ENCODE measurements around the gene OR2C1. TPM values are rescaled to one million over a fixed set of nuclear protein-coding genes. Genes with fewer than 3 reads are reported as not detected.
A peak's percentile ranks its signal among the peaks of the same experiment; 100 is the strongest.

OR2C1 gene
- not detected in 2 replicates for total RNA-seq (2014; rRNA removed; shearing (Covaris generic))
- polyA plus RNA-seq (2015; cell fraction: cytosol; rRNA removed) = not detected in 2 replicates
- not detected in 2 replicates for polyA plus RNA-seq (2015; cell fraction: nucleus; rRNA removed)

DNA sequence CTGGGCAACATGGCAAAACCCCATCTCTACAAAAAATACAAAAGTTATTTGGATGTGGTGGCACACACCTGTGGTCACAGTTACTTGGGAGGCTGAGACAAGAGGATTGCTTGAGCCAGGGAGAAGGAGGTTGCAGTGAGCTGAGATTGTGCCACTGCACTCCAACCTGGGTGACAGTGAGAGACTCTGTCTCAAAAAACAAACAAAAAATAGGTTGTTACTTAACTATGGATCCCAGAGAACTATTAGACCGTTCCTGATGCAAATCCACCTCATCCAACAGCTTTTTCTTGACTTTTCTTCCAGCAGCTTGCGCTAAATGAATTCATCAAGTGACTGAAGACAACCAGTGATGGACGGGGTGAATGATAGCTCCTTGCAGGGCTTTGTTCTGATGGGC, at the start of gene OR2C1:
TSS of gene OR2C1 (plus strand) at position 301 of the 400 bp plus-strand sequence. CDS start at position 353, 52 bp downstream.
- in situ Hi-C loops (cut with HindIII; ENCODE audit: low pct_unique_long_range_greater_than_20kb, low sequenced_read_pairs) = no loop called here
- no peak for DNase-seq (ENCODE audit: low read depth, low spot score)

DNA sequence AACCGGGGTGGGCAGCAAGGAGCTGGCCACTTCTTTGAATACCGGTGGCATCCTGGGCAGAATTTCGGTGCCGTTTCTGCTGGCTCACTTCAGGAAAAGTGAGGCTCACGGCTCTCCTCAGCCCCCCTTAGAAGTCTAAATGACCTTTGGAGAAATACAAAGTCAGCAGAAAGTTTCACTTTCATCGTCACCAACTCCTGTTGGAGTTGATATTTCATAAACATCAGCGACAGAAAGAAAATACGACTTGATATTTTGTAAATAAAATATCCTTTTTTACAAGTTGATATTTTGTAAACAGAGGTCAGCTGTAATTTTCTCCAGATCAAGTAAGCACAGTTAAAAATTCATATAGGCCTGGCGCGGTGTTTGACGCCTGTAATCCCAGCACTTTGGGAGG, 49.6 kb upstream of the OR2C1 start:
- DNase-seq (ENCODE audit: low read depth, low spot score) = no peak
- in situ Hi-C loops (cut with HindIII; ENCODE audit: low pct_unique_long_range_greater_than_20kb, low sequenced_read_pairs) = no loop called here

DNA sequence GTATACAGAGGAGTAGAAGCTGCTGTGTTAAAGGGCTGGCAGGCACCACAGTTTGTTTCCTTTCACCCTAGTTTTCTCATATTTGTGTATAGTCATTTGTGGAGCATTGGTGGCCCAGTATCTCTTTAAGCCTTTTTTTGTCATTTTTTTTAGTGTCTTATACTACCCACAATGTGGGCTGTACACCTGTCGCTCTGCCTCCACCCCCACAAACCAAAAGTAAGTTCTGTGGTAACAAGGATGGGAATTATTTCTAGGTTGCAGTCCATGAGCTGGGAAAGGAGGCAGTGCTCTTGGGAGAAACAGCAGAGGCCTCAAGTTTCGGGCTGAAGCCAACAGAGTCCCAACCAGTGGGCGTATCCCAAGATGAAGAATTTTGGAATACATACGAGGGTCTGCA, 44.2 kb upstream of the OR2C1 start:
- no peak for DNase-seq (ENCODE audit: low read depth, low spot score)
- in situ Hi-C loops (cut with HindIII; ENCODE audit: low pct_unique_long_range_greater_than_20kb, low sequenced_read_pairs) = no loop called here

DNA sequence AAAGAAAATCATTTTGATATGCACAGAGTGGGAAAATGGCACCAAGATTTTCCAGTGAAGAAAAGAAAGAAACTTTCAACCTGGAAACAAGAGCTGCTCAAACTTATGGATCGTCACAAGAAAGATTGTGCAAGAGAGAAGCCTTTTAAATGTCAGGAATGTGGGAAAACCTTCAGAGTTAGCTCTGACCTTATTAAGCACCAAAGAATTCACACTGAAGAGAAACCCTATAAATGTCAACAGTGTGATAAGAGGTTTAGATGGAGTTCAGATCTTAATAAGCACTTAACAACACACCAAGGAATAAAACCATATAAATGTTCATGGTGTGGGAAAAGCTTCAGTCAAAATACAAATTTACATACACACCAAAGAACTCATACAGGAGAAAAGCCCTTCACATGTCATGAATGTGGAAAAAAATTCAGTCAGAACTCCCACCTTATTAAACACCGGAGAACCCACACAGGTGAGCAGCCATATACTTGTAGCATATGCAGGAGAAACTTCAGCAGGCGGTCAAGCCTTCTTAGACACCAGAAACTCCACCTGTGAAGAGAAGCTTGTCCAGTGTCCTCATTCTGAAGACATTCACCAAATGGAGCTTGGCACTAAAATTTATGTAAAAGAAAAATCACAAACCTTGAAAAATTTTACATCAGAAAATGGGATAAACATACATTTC, 38.2 kb upstream of the OR2C1 start:
- DNase-seq (ENCODE audit: low read depth, low spot score) = no peak
- in situ Hi-C loops (cut with HindIII; ENCODE audit: low pct_unique_long_range_greater_than_20kb, low sequenced_read_pairs) = no loop called here

DNA sequence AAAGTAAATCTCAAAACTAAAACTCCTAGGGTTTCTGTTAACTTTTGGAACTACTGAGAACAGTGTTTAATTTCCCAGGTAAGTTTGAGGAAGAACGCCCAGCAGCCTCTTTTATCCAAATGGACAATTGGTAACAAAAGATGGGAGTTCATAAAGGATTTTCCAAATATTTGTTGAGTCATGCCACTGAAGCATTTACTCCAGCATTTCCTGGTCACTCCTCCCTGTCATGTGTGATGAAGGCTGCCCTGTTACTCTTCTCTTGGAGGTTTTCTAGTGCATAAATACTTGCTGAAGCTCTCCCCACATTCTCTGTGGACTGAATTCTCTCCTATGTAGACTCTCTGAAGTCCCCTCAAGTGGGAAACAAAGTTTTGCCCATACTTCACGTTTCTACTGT, 33.9 kb upstream of the OR2C1 start:
- in situ Hi-C loops (cut with HindIII; ENCODE audit: low pct_unique_long_range_greater_than_20kb, low sequenced_read_pairs) = no loop called here
- no peak for DNase-seq (ENCODE audit: low read depth, low spot score)

DNA sequence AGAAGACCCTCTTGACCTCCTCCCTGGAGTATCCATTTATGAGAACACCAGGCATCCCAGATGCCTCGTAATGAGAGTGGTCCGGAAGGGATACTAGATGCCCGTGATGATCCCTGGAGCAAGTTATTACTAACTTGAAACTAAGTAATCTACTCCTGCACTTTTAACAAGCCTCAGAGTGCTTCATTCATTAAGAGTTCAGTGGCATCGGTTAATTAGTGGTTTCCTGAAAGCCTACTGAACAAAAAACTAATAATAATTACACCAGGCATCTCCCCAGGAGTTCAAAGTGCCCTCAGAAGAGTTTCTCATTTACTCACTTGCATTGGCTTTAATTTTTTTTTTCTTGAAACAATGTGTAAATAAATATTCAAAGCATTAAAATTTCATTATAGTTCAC, 28.2 kb upstream of the OR2C1 start:
- in situ Hi-C loops (cut with HindIII; ENCODE audit: low pct_unique_long_range_greater_than_20kb, low sequenced_read_pairs) = no loop called here
- DNase-seq (ENCODE audit: low read depth, low spot score) = no peak

DNA sequence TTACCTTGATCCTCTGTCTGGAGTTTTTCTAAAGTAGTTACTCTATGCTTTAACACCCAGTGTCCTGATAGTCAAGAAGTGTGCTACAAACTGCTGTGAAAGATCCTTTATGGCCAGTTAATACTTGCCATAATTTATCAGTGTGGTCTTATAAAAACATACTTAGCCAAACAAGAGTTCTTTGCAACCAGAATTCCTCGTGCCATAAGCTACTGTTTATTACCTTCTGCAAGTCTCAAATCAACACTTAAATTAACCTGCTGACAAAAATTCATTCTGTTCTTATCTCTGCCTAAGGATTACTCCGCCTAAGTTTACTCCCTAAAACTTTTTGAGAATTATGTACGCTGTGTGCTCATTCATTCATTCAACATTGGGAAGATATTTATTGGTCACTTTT, 27.6 kb upstream of the OR2C1 start:
- in situ Hi-C loops (cut with HindIII; ENCODE audit: low pct_unique_long_range_greater_than_20kb, low sequenced_read_pairs) = no loop called here
- no peak for DNase-seq (ENCODE audit: low read depth, low spot score)

DNA sequence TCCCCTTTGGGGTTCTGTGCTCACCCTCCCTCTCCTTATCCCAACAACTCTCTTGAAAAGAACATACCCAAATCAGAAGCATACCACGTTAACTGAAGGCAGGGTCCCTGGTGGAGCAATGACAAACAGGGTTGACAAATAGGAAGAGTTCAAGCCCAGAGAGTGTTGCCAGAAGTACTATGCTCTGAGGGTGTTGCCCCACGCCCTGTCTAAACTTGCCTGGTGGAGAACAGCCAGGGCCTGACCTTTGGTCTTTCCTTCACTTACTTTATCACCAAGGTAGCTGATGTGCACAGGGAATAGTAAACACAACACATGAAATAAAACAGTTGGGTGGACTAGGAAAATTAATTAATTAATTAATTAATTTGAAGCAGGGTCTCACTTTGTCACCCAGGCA, 27.0 kb upstream of the OR2C1 start:
- in situ Hi-C loops (cut with HindIII; ENCODE audit: low pct_unique_long_range_greater_than_20kb, low sequenced_read_pairs) = no loop called here
- no peak for DNase-seq (ENCODE audit: low read depth, low spot score)

DNA sequence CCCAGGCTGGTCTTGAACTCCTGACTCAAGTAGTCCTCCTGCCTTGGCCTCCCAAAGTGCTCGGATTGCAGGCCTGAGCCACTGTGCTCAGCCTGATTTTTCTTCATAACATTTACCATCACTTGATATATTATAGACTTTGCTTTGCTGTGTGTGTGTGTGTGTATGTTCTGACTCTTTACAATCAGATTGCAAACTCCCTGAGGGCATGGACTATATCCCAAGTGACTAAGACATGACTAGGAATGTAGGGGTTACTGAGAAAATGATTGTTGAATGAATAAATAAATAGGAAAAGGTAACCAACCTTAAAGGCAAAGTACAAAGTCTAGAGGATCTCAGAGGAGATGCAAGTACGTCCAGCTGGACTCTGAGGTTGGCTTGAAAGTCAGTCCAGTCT, 9.6 kb upstream of the OR2C1 start:
- in situ Hi-C loops (cut with HindIII; ENCODE audit: low pct_unique_long_range_greater_than_20kb, low sequenced_read_pairs) = no loop called here
- no peak for DNase-seq (ENCODE audit: low read depth, low spot score)

DNA sequence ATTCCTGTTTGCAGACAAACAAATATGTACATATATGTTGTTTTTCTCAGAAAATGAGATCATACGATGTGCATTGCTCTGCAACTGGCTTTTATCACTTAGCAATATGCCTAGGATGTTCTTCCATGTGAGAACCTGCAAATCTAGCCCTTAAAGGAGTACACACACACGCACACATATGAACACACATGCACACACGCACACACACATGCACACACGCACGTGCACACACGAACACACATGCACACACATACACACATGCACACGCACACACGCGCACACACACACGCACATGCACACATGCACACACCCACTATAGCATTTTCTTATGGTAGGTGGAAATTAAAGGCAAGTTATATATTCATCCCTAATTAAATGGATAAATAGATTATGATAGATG, 8.1 kb upstream of the OR2C1 start:
- in situ Hi-C loops (cut with HindIII; ENCODE audit: low pct_unique_long_range_greater_than_20kb, low sequenced_read_pairs) = no loop called here

DNA sequence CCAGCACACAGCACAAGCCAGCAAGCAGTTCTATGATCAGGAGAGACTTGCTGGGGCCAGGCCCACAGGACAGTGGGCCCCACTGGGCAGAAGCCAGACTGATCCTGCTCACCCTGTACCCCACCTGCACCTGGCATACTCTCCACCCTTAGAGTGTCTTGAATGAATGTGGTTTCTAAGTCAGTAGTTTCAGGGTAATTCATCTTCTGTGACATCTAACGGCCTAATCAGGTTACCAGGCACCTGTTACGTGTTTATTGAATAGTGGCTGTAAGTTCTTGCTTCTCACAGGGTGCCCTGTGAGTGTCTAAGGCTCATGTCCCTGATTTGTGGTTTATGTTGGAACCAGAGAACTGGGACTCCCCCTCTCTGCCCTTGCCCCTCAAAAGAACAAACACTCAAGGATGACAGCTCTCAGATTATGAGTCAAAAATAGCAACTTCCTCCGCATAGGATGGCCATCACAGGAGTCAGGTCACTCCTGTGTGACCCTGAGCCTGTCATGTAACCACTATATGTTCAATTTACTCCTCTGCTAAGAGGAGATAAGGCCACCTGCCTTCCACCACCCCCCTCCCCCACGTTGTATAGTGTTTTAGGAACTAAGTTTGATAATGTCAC, 7.0 kb upstream of the OR2C1 start:
- no peak for DNase-seq (ENCODE audit: low read depth, low spot score)
- in situ Hi-C loops (cut with HindIII; ENCODE audit: low pct_unique_long_range_greater_than_20kb, low sequenced_read_pairs) = no loop called here

More for the DNA sequence above, 8.1 kb upstream of the OR2C1 start:
- DNase-seq (ENCODE audit: low read depth, low spot score) = no peak

DNA sequence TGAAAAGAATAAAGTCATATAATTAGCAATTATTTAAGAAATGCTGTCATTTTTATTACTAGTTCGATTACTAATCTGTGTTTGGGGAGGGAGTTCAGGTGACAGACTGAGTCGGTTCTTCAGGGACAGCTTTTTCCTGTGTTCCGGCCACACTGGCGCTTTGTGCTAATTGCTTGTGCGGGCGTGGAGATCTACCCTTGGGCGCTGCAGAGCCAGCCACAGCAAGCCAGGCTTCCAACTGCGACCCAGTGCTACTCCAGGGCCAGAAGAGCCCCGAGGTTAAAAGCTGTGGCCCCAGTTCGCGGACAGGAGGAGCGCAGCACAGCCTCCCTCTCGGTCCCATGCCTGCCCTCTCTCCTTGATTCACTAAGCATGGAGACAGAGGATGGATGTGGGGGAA, 6.5 kb upstream of the OR2C1 start:
- in situ Hi-C loops (cut with HindIII; ENCODE audit: low pct_unique_long_range_greater_than_20kb, low sequenced_read_pairs) = no loop called here
- DNase-seq (ENCODE audit: low read depth, low spot score) = no peak

DNA sequence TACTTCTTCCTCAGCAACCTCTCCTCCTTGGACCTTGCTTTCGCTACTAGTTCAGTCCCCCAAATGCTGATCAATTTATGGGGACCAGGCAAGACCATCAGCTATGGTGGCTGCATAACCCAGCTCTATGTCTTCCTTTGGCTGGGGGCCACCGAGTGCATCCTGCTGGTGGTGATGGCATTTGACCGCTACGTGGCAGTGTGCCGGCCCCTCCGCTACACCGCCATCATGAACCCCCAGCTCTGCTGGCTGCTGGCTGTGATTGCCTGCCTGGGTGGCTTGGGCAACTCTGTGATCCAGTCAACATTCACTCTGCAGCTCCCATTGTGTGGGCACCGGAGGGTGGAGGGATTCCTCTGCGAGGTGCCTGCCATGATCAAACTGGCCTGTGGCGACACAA, 429 bp downstream of the OR2C1 start:
- in situ Hi-C loops (cut with HindIII; ENCODE audit: low pct_unique_long_range_greater_than_20kb, low sequenced_read_pairs) = no loop called here
- DNase-seq (ENCODE audit: low read depth, low spot score) = peak; percentile 16

DNA sequence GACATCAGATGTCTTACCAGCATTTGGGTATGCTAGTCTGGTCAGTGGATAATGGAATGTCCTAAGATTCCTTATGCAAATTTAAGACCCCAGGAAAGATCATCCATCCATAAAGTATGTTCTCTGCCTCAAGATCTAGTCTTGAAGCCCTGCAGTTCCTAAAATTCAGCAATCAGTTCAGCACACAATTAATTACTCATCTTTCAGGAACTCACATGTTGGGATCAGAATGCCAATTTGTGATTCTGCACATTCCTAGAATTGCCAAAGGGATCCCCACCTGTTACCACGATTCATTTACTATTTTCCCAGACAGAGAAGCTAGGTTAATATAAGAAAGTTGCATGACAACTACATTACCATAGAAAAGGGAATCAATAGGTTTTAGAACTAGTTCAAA, 3.2 kb downstream of the OR2C1 start:
- DNase-seq (ENCODE audit: low read depth, low spot score) = no peak
- in situ Hi-C loops (cut with HindIII; ENCODE audit: low pct_unique_long_range_greater_than_20kb, low sequenced_read_pairs) = no loop called here

DNA sequence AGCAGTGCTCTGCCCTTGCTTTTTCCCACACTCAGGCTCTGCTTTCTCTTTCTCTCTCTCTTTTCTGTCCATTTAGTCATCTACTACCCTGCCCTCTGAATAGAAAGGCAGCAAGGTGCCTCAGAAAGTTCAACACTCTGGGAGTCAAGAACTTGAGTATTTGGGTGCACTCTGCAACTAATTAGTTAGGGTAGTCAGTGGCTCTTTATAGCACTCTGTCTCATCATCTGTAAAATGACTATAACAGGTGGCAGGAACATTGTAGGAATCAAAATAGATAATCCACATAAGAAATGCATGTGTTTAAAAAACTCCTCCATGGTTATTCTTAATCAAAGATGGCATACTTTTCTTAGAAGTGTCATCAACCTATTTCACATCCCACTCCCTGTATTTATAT, 7.2 kb downstream of the OR2C1 start:
- in situ Hi-C loops (cut with HindIII; ENCODE audit: low pct_unique_long_range_greater_than_20kb, low sequenced_read_pairs) = no loop called here
- DNase-seq (ENCODE audit: low read depth, low spot score) = no peak

DNA sequence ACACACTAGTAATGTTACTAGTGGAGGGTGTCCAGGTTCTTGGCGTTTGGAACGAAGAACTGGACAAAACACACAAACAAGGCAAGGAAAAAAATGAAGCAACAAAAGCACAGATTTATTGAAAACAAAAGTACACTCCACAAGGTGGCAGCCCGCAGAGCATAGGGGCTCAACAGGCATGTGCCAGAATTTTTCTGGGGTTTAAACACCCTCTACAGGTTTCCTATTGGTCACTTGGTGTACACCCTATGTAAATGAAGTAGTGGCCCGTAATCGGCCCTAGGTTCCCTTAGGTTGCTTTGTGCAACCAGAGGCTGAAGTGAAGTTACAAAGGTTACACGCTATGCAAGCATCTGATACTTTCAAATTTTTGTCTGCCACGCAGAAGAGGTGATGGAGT, 8.1 kb downstream of the OR2C1 start:
- no peak for DNase-seq (ENCODE audit: low read depth, low spot score)
- in situ Hi-C loops (cut with HindIII; ENCODE audit: low pct_unique_long_range_greater_than_20kb, low sequenced_read_pairs) = no loop called here

DNA sequence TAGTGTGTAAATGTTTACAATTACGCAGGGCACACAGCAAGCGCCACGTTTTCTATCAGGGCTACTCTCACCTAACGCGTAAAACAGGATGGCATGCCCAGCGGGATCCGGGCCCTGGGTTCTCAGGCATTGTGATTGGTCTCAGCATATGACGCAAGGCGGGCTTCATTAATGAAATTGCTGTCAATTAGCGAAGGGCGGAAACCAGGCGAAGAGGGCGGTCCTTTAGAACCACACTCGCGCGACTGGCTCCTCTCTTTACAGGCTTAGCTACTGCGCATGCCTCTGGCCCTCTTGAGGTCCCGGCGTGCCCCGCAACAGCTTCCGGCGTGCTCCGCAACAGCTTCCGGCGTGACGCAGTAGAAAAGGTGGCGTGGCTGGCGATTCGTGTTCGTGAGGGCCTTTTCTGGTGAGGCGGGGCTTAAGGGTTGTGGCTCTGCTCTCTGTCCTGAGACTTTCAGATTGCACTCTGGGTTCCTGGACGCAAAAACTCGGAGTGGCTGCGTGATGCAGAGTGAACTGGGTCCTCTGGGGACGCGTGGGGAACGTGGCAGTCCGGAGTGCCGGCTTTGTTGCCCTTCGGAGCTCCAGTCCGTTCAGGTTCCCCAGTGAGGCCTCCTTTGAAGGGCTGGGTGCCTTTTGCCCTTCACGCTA, 9.2 kb downstream of the OR2C1 start:
- peak; percentile 91 for DNase-seq (ENCODE audit: low read depth, low spot score)
- in situ Hi-C loops (cut with HindIII; ENCODE audit: low pct_unique_long_range_greater_than_20kb, low sequenced_read_pairs) = no loop called here

DNA sequence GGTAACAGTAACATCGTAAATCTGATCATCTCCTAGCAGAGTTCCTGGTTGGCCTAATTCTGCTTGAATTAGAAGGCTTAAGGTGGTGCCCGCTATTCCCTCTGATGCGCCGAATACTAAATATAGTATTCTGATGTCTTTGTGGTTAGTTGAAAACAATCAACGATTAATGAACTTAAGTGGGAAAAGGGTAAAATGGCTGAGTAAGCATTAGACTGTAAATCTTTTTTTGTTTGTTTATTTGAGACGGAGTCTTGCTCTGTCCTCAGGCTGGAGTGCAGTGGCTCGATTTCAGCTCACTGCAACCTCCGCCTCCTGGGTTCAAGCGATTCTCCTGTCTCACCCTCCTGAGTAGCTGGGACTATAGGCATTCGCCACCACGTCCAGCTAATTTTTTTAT, 13.4 kb downstream of the OR2C1 start:
- no peak for DNase-seq (ENCODE audit: low read depth, low spot score)

DNA sequence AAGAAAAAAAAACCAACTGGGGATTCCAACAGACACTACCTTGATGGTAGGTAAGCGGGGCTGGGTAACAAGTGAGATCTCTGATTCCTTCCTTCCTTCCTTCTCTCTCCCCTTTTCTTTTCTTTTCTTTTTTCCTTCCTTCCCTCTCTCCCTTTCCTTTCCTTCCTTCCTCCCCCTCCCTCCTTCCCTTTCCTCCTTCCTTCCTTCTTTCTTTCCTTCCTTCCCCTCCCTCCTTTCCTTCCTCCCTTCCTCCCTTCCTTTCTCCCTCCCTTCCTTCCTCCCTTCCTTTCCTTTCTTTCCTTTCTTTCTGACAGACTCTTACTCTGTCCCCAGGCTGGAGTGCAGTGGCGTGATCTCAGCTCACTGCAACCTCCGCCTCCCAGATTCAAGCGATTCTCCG, 20.0 kb downstream of the OR2C1 start:
- no peak for DNase-seq (ENCODE audit: low read depth, low spot score)
- in situ Hi-C loops (cut with HindIII; ENCODE audit: low pct_unique_long_range_greater_than_20kb, low sequenced_read_pairs) = no loop called here

More for the DNA sequence above, 13.4 kb downstream of the OR2C1 start:
- in situ Hi-C loops (cut with HindIII; ENCODE audit: low pct_unique_long_range_greater_than_20kb, low sequenced_read_pairs) = no loop called here

Measured in SK-MEL-5 (cell line).